GM12892 (cell line): ENCODE data around the gene PDE6A.

Source experiments
- POLR2AphosphoS5 ChIP-seq: IDR thresholded peaks from 2 replicates; pipeline ENCODE4 v1.6.1; 2011; ENCODE audit warnings: low read depth, low read length, control low read depth
- TAF1 ChIP-seq: IDR thresholded peaks from 2 replicates; pipeline ENCODE4 v1.6.1; 2011; ENCODE audit warnings: low read depth, mild to moderate bottlenecking, control low read depth, low read length, borderline replicate concordance

- TF ChIP-seq TAF1, result no peak
- no peak for TF ChIP-seq POLR2AphosphoS5
Observed at GRCh38 chr5:149913436-149914419, 30.9 kb downstream of the PDE6A start.
